ENCODE results near the gene PMPCA. TPM values are rescaled to one million over a fixed set of nuclear protein-coding genes. Genes with fewer than 3 reads are reported as not detected.

Gene PMPCA
- total and polyA plus RNA-seq, 2 of the 13 experiments (the other 11 are each of a cell fraction or from before 2014, with no cell fraction given) = 70.2 to 88.4 TPM

DNA sequence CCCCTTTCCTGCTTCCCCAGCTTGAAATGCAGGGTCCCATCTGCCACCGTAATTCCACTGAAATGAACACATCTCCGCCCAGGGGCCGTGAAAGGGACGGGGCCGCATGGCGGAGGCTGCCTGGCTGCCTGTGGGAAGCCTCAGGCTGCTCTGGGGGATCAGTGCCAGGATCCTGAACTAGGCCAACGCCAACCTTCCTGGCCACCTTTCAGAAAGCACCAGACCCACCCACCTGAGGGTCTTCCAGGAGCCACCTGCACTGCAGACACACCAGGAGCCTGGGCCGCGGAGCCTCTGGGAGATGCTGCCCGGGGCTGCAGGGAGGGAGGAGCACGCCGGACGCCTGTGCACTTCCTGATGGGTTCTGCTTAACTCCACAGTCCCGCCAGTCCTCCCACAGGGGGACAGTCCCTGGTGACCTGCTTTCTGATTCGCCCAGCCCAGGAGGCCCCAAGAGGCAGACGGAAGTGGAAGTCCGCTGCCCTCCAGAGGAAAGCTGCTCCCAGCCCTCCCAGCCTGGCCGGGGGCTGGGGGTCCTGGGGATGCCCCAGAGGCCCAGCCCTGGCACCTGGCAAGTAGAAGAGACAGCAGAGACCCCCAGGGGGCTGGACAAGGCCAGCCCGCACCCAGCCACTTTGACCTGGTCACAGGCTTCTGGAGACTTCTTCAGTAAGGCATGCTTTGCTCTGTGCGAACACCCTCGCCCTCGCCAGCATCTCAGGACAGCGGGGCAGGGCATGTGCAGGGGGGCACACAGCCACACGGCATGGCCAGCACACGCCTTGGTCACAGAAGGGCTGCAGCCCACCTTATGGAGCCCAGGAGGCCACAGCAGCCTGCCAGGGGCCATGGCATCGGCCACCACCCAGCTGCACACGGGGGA, 36.9 kb upstream of the PMPCA start, which contains the start of gene CARD9 (continued):
- TF ChIP-seq, protein P1, sequence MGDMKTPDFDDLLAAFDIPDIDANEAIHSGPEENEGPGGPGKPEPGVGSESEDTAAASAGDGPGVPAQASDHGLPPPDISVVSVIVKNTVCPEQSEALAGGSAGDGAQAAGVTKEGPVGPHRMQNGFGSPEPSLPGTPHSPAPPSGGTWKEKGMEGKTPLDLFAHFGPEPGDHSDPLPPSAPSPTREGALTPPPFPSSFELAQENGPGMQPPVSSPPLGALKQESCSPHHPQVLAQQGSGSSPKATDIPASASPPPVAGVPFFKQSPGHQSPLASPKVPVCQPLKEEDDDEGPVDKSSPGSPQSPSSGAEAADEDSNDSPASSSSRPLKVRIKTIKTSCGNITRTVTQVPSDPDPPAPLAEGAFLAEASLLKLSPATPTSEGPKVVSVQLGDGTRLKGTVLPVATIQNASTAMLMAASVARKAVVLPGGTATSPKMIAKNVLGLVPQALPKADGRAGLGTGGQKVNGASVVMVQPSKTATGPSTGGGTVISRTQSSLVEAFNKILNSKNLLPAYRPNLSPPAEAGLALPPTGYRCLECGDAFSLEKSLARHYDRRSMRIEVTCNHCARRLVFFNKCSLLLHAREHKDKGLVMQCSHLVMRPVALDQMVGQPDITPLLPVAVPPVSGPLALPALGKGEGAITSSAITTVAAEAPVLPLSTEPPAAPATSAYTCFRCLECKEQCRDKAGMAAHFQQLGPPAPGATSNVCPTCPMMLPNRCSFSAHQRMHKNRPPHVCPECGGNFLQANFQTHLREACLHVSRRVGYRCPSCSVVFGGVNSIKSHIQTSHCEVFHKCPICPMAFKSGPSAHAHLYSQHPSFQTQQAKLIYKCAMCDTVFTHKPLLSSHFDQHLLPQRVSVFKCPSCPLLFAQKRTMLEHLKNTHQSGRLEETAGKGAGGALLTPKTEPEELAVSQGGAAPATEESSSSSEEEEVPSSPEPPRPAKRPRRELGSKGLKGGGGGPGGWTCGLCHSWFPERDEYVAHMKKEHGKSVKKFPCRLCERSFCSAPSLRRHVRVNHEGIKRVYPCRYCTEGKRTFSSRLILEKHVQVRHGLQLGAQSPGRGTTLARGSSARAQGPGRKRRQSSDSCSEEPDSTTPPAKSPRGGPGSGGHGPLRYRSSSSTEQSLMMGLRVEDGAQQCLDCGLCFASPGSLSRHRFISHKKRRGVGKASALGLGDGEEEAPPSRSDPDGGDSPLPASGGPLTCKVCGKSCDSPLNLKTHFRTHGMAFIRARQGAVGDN (CRISPR knock-in tag; IDR thresholded peaks at IDR 0.05) = peak; percentile 45; the same call in 1 of the 2 replicates
- no peak for TF ChIP-seq ZNF552 (CRISPR knock-in tag; IDR thresholded peaks at IDR 0.05; ENCODE audit: borderline replicate concordance)
- TF ChIP-seq ZNF160 (CRISPR knock-in tag; IDR thresholded peaks at IDR 0.05) = 0 out of 2 replicates have a peak, but pooled peaks have one; percentile 49
- no peak for TF ChIP-seq ZNF124 (CRISPR knock-in tag; IDR thresholded peaks at IDR 0.05)
- no peak for TF ChIP-seq BHLHE40 (IDR thresholded peaks at IDR 0.05; ENCODE audit: low read length)
- no peak for TF ChIP-seq RFXANK (CRISPR knock-in tag; IDR thresholded peaks at IDR 0.05)
- no peak for TF ChIP-seq TAF15 (IDR thresholded peaks at IDR 0.05; ENCODE audit: low read depth, low read length, poor library complexity, severe bottlenecking)
- TF ChIP-seq SMAD1 (CRISPR knock-in tag; IDR thresholded peaks at IDR 0.05; ENCODE audit: borderline replicate concordance, low read depth) = no peak
- TF ChIP-seq, protein P2, sequence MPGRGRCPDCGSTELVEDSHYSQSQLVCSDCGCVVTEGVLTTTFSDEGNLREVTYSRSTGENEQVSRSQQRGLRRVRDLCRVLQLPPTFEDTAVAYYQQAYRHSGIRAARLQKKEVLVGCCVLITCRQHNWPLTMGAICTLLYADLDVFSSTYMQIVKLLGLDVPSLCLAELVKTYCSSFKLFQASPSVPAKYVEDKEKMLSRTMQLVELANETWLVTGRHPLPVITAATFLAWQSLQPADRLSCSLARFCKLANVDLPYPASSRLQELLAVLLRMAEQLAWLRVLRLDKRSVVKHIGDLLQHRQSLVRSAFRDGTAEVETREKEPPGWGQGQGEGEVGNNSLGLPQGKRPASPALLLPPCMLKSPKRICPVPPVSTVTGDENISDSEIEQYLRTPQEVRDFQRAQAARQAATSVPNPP (CRISPR knock-in tag; IDR thresholded peaks at IDR 0.05) = no peak
- 0 out of 2 replicates have a peak, but pooled peaks have one; percentile 34 for TF ChIP-seq REL (CRISPR knock-in tag; conservative IDR thresholded peaks at IDR 0.05)
- TF ChIP-seq, protein P3, sequence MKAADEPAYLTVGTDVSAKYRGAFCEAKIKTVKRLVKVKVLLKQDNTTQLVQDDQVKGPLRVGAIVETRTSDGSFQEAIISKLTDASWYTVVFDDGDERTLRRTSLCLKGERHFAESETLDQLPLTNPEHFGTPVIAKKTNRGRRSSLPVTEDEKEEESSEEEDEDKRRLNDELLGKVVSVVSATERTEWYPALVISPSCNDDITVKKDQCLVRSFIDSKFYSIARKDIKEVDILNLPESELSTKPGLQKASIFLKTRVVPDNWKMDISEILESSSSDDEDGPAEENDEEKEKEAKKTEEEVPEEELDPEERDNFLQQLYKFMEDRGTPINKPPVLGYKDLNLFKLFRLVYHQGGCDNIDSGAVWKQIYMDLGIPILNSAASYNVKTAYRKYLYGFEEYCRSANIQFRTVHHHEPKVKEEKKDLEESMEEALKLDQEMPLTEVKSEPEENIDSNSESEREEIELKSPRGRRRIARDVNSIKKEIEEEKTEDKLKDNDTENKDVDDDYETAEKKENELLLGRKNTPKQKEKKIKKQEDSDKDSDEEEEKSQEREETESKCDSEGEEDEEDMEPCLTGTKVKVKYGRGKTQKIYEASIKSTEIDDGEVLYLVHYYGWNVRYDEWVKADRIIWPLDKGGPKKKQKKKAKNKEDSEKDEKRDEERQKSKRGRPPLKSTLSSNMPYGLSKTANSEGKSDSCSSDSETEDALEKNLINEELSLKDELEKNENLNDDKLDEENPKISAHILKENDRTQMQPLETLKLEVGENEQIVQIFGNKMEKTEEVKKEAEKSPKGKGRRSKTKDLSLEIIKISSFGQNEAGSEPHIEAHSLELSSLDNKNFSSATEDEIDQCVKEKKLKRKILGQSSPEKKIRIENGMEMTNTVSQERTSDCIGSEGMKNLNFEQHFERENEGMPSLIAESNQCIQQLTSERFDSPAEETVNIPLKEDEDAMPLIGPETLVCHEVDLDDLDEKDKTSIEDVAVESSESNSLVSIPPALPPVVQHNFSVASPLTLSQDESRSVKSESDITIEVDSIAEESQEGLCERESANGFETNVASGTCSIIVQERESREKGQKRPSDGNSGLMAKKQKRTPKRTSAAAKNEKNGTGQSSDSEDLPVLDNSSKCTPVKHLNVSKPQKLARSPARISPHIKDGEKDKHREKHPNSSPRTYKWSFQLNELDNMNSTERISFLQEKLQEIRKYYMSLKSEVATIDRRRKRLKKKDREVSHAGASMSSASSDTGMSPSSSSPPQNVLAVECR (CRISPR knock-in tag; IDR thresholded peaks at IDR 0.05; ENCODE audit: borderline replicate concordance) = peak; percentile 47; the same call in 1 of the 2 replicates
- no peak for TF ChIP-seq ZZZ3 (CRISPR knock-in tag; IDR thresholded peaks at IDR 0.05; ENCODE audit: borderline replicate concordance)
- TF ChIP-seq ZSCAN30 (CRISPR knock-in tag; IDR thresholded peaks at IDR 0.05) = no peak
- no peak for TF ChIP-seq SOX5 (CRISPR knock-in tag; IDR thresholded peaks at IDR 0.05; ENCODE audit: borderline replicate concordance)
- TF ChIP-seq ZBTB20 (CRISPR knock-in tag; IDR thresholded peaks at IDR 0.05; ENCODE audit: borderline replicate concordance, low read depth) = no peak
- TF ChIP-seq MXD4 (CRISPR knock-in tag; IDR thresholded peaks at IDR 0.05) = no peak
- TF ChIP-seq, protein P4, sequence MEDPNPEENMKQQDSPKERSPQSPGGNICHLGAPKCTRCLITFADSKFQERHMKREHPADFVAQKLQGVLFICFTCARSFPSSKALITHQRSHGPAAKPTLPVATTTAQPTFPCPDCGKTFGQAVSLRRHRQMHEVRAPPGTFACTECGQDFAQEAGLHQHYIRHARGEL (CRISPR knock-in tag; IDR thresholded peaks at IDR 0.05) = no peak
- no peak for TF ChIP-seq ZFP82 (CRISPR knock-in tag; IDR thresholded peaks at IDR 0.05; ENCODE audit: borderline replicate concordance)
- no peak for TF ChIP-seq ZNF253 (CRISPR knock-in tag; IDR thresholded peaks at IDR 0.05; ENCODE audit: borderline replicate concordance)

All from HepG2 (cell line).